ENCODE results near the gene ADRB1. TPM values are rescaled to one million over a fixed set of nuclear protein-coding genes. Genes with fewer than 3 reads are reported as not detected.

Gene ADRB1
- total and polyA plus RNA-seq, 2 of the 4 experiments (the other 2 are of a cell fraction): not detected

DNA sequence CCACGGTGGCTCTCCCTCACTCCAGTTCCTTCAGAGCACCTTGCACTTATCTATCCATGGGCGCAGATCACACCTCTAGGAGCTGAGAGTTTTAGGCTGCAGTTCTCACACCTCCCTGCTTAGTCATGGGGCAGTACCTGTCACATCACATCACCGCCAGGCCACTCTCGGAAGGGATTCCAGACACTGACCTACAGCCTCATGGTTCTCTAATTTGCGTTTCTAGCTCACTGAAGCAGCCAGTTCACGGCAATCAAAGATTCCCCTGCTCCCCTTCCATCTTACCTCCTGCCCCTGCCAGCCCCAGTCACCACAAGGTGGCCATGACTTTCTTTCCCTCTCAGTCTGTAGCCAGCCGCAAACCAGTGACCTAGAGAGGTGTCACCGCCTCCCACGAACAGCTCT lies 34.2 kb downstream of the ADRB1 start:
- no peak overlapping the region for H4K91ac ChIP-seq (ENCODE audit: insufficient read depth, low read depth, low read length)
- H3K4ac ChIP-seq (ENCODE audit: low read depth, low read length): no peak overlapping the region
- H3K56ac ChIP-seq (ENCODE audit: extremely low read depth, insufficient read depth, low read length): no peak overlapping the region
- no peak overlapping the region for H2BK5ac ChIP-seq (ENCODE audit: low read depth, low read length, poor library complexity, severe bottlenecking)
- H4K8ac ChIP-seq (ENCODE audit: low read depth in 2 of 2, low read length in 2 of 2): no peak overlapping the region
- H3K36me3 ChIP-seq (ENCODE audit: control insufficient read depth, insufficient read depth, low read length): no peaks in the 10 kb centered on the region
- no peak overlapping the region for H2BK20ac ChIP-seq (ENCODE audit: low read depth, low read length)
- H3K18ac ChIP-seq (ENCODE audit: low read depth, low read length): no peak overlapping the region
- H2AK9ac ChIP-seq (replicated peaks; ENCODE audit: low read depth, low read length, poor library complexity): no peak overlapping the region
- no peak for ATAC-seq (ENCODE audit: low read depth)
- H2AFZ ChIP-seq (replicated peaks; ENCODE audit: low read length, poor library complexity): no peak overlapping the region
- no peaks in the 10 kb centered on the region for H3K9me3 ChIP-seq (ENCODE audit: control insufficient read depth, insufficient read depth, low read length)
- intact Hi-C loops (cut with micrococcal nuclease): no loop called here
- BruUV-seq (replicated peaks): no TSS peak
- H4K5ac ChIP-seq (ENCODE audit: low read depth, low read length): no peak overlapping the region
- H4K20me1 ChIP-seq (ENCODE audit: insufficient read depth, low read length): no peaks in the 10 kb centered on the region
- POLR2A ChIA-PET (ENCODE audit: unreplicated experiment): no interaction called here
- dilution Hi-C loops (cut with HindIII; ENCODE audit: low sequenced_read_pairs, unreplicated experiment): no loop called here
- no peak overlapping the region for H3K9ac ChIP-seq (ENCODE audit: low read depth, low read length)
- no peak overlapping the region for H2AK5ac ChIP-seq (ENCODE audit: low read depth, low read length)
- in situ Hi-C loops (cut with MboI; ENCODE audit: low sequenced_read_pairs): no loop called here
- peaks cover 6% of the 10 kb centered on the region for H3K27me3 ChIP-seq (ENCODE audit: control insufficient read depth, insufficient read depth, low read length)
- H3K27ac ChIP-seq (ENCODE audit: insufficient read depth, low read length): no peak overlapping the region
- no peak for TF ChIP-seq SMC3 (IDR thresholded peaks at IDR 0.05; ENCODE audit: low read depth, low read length)
- no peak for TF ChIP-seq MAFK (IDR thresholded peaks at IDR 0.05; ENCODE audit: low read depth, low read length)
- TF ChIP-seq RAD21 (IDR thresholded peaks at IDR 0.05; ENCODE audit: low read length): no peak
- TF ChIP-seq NFE2L2 (IDR thresholded peaks at IDR 0.05; ENCODE audit: low read depth, low read length): no peak
- no peak for TF ChIP-seq CEBPB (IDR thresholded peaks at IDR 0.05; ENCODE audit: low read depth, low read length)
- TF ChIP-seq MAZ (IDR thresholded peaks at IDR 0.05; ENCODE audit: borderline replicate concordance, low read depth, low read length): no peak
- TF ChIP-seq, protein P1, sequence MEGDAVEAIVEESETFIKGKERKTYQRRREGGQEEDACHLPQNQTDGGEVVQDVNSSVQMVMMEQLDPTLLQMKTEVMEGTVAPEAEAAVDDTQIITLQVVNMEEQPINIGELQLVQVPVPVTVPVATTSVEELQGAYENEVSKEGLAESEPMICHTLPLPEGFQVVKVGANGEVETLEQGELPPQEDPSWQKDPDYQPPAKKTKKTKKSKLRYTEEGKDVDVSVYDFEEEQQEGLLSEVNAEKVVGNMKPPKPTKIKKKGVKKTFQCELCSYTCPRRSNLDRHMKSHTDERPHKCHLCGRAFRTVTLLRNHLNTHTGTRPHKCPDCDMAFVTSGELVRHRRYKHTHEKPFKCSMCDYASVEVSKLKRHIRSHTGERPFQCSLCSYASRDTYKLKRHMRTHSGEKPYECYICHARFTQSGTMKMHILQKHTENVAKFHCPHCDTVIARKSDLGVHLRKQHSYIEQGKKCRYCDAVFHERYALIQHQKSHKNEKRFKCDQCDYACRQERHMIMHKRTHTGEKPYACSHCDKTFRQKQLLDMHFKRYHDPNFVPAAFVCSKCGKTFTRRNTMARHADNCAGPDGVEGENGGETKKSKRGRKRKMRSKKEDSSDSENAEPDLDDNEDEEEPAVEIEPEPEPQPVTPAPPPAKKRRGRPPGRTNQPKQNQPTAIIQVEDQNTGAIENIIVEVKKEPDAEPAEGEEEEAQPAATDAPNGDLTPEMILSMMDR (conservative IDR thresholded peaks at IDR 0.05; ENCODE audit: low read depth, low read length): no peak
- TF ChIP-seq BHLHE40 (IDR thresholded peaks at IDR 0.05; ENCODE audit: low read depth, low read length): no peak
- TF ChIP-seq RCOR1 (IDR thresholded peaks at IDR 0.05; ENCODE audit: insufficient replicate concordance, low read length): no peak
- TF ChIP-seq POLR2A (IDR thresholded peaks at IDR 0.05; ENCODE audit: low read depth, low read length): no peak
- no peak for TF ChIP-seq FOS (IDR thresholded peaks at IDR 0.05; ENCODE audit: low read depth, low read length)
- TF ChIP-seq, protein P2, sequence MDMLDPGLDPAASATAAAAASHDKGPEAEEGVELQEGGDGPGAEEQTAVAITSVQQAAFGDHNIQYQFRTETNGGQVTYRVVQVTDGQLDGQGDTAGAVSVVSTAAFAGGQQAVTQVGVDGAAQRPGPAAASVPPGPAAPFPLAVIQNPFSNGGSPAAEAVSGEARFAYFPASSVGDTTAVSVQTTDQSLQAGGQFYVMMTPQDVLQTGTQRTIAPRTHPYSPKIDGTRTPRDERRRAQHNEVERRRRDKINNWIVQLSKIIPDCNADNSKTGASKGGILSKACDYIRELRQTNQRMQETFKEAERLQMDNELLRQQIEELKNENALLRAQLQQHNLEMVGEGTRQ (IDR thresholded peaks at IDR 0.05; ENCODE audit: low read depth, low read length): no peak
- no peak for TF ChIP-seq CHD1 (IDR thresholded peaks at IDR 0.05; ENCODE audit: low read depth, low read length)
- no peak for TF ChIP-seq MXI1 (IDR thresholded peaks at IDR 0.05; ENCODE audit: borderline replicate concordance, low read depth, low read length)
- TF ChIP-seq, protein P3, sequence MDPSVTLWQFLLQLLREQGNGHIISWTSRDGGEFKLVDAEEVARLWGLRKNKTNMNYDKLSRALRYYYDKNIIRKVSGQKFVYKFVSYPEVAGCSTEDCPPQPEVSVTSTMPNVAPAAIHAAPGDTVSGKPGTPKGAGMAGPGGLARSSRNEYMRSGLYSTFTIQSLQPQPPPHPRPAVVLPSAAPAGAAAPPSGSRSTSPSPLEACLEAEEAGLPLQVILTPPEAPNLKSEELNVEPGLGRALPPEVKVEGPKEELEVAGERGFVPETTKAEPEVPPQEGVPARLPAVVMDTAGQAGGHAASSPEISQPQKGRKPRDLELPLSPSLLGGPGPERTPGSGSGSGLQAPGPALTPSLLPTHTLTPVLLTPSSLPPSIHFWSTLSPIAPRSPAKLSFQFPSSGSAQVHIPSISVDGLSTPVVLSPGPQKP (IDR thresholded peaks at IDR 0.05; ENCODE audit: borderline replicate concordance, low read depth, low read length): no peak
- no peak for TF ChIP-seq RFX5 (IDR thresholded peaks at IDR 0.05; ENCODE audit: low read depth, low read length)
- no peak overlapping the region for H2BK120ac ChIP-seq (ENCODE audit: low read depth, low read length)
- DNase-seq: no peak
- 83% methylated on average over 2 of the region's 9 CpGs; no CpG with 5 or more reads in 1 of the 2 experiments for WGBS, 2 experiments (ENCODE audit: extremely low coverage in 2 of 2, insufficient read length in 1 of 2)
- no peaks in the 10 kb centered on the region for H3K9me1 ChIP-seq (ENCODE audit: insufficient read depth, low read length)
- CTCF ChIA-PET: no interaction called here
- no peak overlapping the region for H3K4me2 ChIP-seq (ENCODE audit: low read depth, low read length)
- H3K23ac ChIP-seq (ENCODE audit: low read depth, low read length): no peak overlapping the region
- H3K14ac ChIP-seq (replicated peaks; ENCODE audit: low read depth, low read length): no peak overlapping the region
- H3K4me3 ChIP-seq (ENCODE audit: insufficient read depth, low read depth, low read length): no peak overlapping the region
- no peak overlapping the region for H2BK15ac ChIP-seq (ENCODE audit: low read depth, low read length)
- H3K4me1 ChIP-seq (ENCODE audit: control insufficient read depth, insufficient read depth, low read length): no peaks in the 10 kb centered on the region
- H3K79me1 ChIP-seq (ENCODE audit: low read depth in 1 of 2, low read length in 2 of 2): no peaks in the 10 kb centered on the region
